Common myeloid progenitor, CD34-positive (primary cell): Measurements from ENCODE around the gene NELFB.

ENCODE experiments used
- CTCF ChIA-PET: fragments of 350-600 bp; sonication (Branson Sonifier 250); formaldehyde crosslinking; loops from one replicate; lab custom pipeline; 2021; ENCODE audit warnings: antibody characterized with exemption; lab: Charles Lee
- POLR2A ChIA-PET: fragments of 350-600 bp; sonication (Branson Sonifier 250); formaldehyde crosslinking; loops from one replicate; lab custom pipeline; 2021; ENCODE audit warnings: antibody characterized with exemption; lab: Charles Lee
- DNase-seq, 3 donors: peaks; one replicate each; pipeline versions ENCODE4 v3.0.0 to v3.0.0-alpha.2; 2013
- H3K27ac ChIP-seq, 2 experiments: 1 replicate in 1 of 2; 2 replicates in 1 of 2; pipeline ENCODE4 v1.7.0; 2013; ENCODE audit warnings: inconsistent platforms in 2 of 2, low read length in 2 of 2, mild to moderate bottlenecking in 2 of 2, low read depth in 1 of 2, moderate library complexity in 1 of 2; ENCODE audit not compliant: severe bottlenecking in 2 of 2, insufficient read depth in 1 of 2, poor library complexity in 1 of 2
- H3K27me3 ChIP-seq, 5 experiments: replicated peaks in 2 of 5; 1 replicate in 3 of 5; 2 replicates in 2 of 5; pipeline versions ENCODE4 v1.6.1 to v1.7.0; 2013; ENCODE audit warnings: low read length in 4 of 5, mild to moderate bottlenecking in 2 of 5, moderate library complexity in 2 of 5, inconsistent platforms in 1 of 5; ENCODE audit not compliant: insufficient read depth in 5 of 5, control insufficient read depth in 4 of 5
- H3K36me3 ChIP-seq, 4 experiments: 1 replicate in 2 of 4; 2 replicates in 2 of 4; pipeline versions ENCODE4 v1.6.1 to v1.7.0; 2013; ENCODE audit warnings: low read length in 3 of 4, control low read depth in 1 of 4, mild to moderate bottlenecking in 1 of 4; ENCODE audit not compliant: control insufficient read depth in 4 of 4, insufficient read depth in 4 of 4
- H3K4me1 ChIP-seq, 4 experiments: 1 replicate in 3 of 4; 2 replicates in 1 of 4; pipeline versions ENCODE4 v1.6.1 to v1.7.1; 2013; ENCODE audit warnings: low read length in 3 of 4, mild to moderate bottlenecking in 3 of 4, control low read depth in 1 of 4, inconsistent platforms in 1 of 4, moderate library complexity in 1 of 4; ENCODE audit not compliant: control insufficient read depth in 4 of 4, insufficient read depth in 4 of 4; ENCODE audit errors: control extremely low read depth in 1 of 4
- H3K4me3 ChIP-seq, 7 experiments: 1 replicate in 4 of 7; 2 replicates in 3 of 7; pipeline versions ENCODE4 v1.5.1 to v1.7.0; 2013; ENCODE audit warnings: mild to moderate bottlenecking in 7 of 7, low read length in 6 of 7, moderate library complexity in 6 of 7, inconsistent platforms in 2 of 7, low read depth in 2 of 7, control low read depth in 1 of 7; ENCODE audit not compliant: insufficient read depth in 4 of 7, control insufficient read depth in 1 of 7; ENCODE audit errors: extremely low read depth in 1 of 7
- H3K9me3 ChIP-seq, 5 experiments: 1 replicate in 4 of 5; 2 replicates in 1 of 5; pipeline versions ENCODE4 v1.6.1 to v1.7.1; 2013; ENCODE audit warnings: low read length in 4 of 5, mild to moderate bottlenecking in 2 of 5, inconsistent platforms in 1 of 5, low read depth in 1 of 5, moderate library complexity in 1 of 5; ENCODE audit not compliant: control insufficient read depth in 4 of 5, insufficient read depth in 2 of 5; ENCODE audit errors: control extremely low read depth in 1 of 5
- WGBS: methylation state at CpG from one replicate; pipeline ENCODE4 v1.1.5; 2013; ENCODE audit not compliant: insufficient coverage; 5-methylcytosine and 5-hydroxymethylcytosine counted together

The NELFB gene

DNA sequence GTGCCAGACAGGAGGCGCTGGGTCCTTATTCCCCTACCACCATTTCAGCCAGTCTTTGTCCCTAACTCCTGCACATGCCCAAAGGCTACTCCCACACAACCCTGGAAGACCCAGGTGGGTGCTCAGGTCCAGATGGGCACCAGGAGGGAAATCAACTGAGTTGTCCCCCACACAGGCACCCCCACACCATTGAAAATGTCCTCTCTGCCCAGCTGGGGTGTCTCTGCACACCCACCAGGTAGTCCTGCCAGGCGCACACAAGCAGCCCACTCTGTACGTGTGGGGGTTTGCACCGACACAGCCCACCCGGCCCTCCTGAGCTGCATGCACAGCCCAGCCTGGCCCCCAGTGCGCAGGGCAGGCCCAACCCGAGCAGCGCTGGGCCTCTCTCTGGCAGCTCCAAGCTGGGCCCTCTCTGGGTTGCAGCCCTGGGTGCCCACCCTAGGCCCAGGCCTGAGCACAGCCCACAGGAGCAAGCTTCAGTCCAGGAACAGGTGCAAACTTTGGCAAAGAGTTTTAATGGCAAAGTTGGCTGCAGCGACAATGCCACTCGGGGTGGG lies 35.3 kb upstream of the NELFB start:
- H3K36me3 ChIP-seq, result peaks cover 0 to 29% (median 14%) of the 10 kb centered on the region in 4 experiments
- ChIA-PET POLR2A (no interaction called here), CTCF (interaction anchor here (0.7 to 1.5 kb wide), 3 partner anchors 13 to 44 kb away, joined by 3 to 5 read pairs (median 5); no protein-coding TSS in a partner anchor)
- H3K27me3 ChIP-seq, result no peaks in the 10 kb centered on the region
- DNase-seq, result no peak
- H3K4me1 ChIP-seq, result peaks cover 2 to 25% (median 22%) of the 10 kb centered on the region in 4 experiments
- H3K9me3 ChIP-seq, result no peaks in the 10 kb centered on the region
- no peak overlapping the region for H3K4me3 ChIP-seq
- no peak overlapping the region for H3K27ac ChIP-seq
- WGBS, result 96% methylated on average over 9 of the region's 10 CpGs

DNA sequence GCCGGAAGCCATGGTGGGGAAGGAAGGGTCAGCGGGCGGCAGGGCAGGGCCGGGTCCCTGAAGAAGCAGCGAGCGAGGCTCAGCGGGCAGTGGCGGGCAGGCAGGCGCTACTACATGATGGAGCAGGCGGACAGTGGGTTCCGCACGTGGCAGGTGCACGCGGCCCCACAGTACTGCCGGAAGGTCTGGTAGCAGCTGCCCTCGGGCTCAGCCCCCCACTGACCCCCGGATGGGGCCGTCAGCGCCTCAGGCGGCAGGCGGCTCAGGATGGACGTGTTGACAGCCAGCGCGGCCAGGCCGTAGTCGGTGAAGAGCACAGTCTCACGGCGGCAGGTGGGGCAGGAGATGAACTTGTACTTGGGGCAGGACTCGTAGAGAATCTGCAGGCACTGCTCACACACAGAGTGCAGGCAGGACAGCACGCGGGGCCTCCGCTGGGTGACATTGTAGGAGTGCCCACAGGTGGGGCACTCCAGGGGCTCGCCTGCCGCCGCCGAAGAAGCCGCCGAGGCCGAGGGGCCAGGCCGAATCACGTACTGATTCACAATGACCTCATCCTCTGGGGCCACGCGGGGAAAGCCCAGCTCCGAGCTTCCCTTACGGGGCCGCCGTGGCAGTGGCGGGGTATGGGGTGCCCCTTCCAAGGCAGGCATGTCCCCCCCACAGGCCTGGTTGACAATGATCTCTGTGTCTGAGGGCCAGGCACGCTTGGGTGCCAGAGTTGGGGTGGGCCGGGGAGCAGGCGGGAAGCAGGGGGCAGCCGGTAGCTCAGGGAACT lies 34.6 kb upstream of the NELFB start:
- Histone ChIP-seq H3K4me3 (no peak overlapping the region), H3K27me3 (no peaks in the 10 kb centered on the region), H3K9me3 (no peaks in the 10 kb centered on the region), H3K27ac (no peak overlapping the region), H3K36me3 (peaks cover 0 to 22% (median 9%) of the 10 kb centered on the region in 4 experiments), H3K4me1 (peaks cover 2 to 30% (median 26%) of the 10 kb centered on the region in 4 experiments)
- 96% methylated on average over 42 of the region's 52 CpGs for WGBS
- CTCF ChIA-PET, result interaction anchor here (1.2 to 1.5 kb wide), 3 partner anchors 10 to 44 kb away, joined by 4 to 5 read pairs (median 5); no protein-coding TSS in a partner anchor
- POLR2A ChIA-PET, result no interaction called here
- DNase-seq, result peak in 1 of 3 donors; percentile 11

DNA sequence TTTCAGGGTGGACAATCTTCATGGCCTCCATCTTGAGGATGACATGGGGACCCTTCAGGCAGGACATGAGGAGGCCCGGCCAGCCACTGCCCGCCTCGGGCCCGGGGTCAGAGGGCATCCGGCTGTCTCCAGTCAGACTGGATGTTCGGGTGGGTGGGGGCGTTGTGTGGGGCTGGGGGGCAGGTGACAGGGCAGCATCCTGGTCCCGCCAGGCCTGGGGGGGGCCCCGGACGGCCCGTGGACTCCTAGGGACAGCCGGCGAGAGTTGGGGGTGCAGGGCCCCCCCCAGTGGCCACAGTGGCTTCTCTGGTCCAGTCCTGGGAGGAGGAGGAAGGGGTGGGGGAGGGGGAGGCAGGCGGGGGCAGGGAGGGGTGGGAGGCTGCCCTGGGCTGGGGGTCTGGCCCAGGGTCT lies 34.0 kb upstream of the NELFB start:
- WGBS, result 100% methylated on average over 1 of the region's 14 CpGs
- ChIA-PET POLR2A (no interaction called here), CTCF (interaction anchor here (1.2 kb wide), 1 partner anchor 11 kb away, joined by 4 read pairs; no protein-coding TSS in a partner anchor)
- no peak for DNase-seq
- peaks cover 0 to 16% (median 5%) of the 10 kb centered on the region in 4 experiments for H3K36me3 ChIP-seq
- H3K27me3 ChIP-seq, result peaks cover 0 to under 1% (median 0%) of the 10 kb centered on the region in 5 experiments
- H3K4me3 ChIP-seq, result peak overlapping the region in 1 of 7 experiments; percentile 48
- H3K4me1 ChIP-seq, result peaks cover 2 to 30% (median 26%) of the 10 kb centered on the region in 4 experiments
- H3K9me3 ChIP-seq, result no peaks in the 10 kb centered on the region
- H3K27ac ChIP-seq, result no peak overlapping the region

DNA sequence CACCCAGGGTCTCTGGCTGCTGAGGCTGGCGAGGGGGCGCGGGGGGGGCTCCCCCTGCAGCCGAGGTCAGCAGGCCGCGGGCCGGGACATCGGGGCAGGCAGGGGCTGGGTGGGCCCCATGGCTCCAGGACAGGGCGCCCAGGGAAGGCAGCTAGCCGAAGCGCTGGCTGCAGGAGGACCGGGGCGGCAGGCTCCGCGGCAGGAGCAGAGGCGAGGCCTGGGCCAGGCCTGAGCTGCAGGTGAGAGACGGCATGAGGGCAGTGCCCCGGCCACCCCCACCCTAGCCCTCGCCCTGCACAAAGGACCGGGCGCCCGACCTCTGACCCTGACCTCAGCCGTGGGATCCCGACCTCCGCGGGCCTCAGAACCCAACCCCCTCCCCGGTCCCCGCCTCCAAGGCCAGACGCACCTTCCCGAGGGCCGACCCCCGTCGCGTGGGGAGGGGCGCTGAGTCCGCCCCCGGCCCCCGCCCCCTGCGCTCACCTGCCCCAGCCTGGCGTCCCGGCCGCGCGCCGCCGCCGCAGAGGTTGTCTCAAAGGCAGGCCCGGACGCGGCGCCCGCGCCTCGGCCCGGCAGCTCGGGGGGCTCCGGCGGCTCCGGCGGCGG lies 33.5 kb upstream of the NELFB start:
- Histone ChIP-seq H3K27me3 (peaks cover 0 to 6% (median 0%) of the 10 kb centered on the region in 5 experiments), H3K9me3 (no peaks in the 10 kb centered on the region), H3K4me3 (peak overlapping the region in 5 of 7 experiments; percentile 25 to 93 (median 46)), H3K36me3 (peaks cover 0 to 11% (median 1%) of the 10 kb centered on the region in 4 experiments), H3K27ac (no peak overlapping the region), H3K4me1 (peaks cover 2 to 30% (median 26%) of the 10 kb centered on the region in 4 experiments)
- CTCF ChIA-PET, result interaction anchor here (1.1 to 1.2 kb wide), 2 partner anchors 11 to 32 kb away, joined by 3 to 4 read pairs; no protein-coding TSS in a partner anchor
- 11% methylated on average over 39 of the region's 61 CpGs for WGBS
- POLR2A ChIA-PET, result no interaction called here
- no peak for DNase-seq

DNA sequence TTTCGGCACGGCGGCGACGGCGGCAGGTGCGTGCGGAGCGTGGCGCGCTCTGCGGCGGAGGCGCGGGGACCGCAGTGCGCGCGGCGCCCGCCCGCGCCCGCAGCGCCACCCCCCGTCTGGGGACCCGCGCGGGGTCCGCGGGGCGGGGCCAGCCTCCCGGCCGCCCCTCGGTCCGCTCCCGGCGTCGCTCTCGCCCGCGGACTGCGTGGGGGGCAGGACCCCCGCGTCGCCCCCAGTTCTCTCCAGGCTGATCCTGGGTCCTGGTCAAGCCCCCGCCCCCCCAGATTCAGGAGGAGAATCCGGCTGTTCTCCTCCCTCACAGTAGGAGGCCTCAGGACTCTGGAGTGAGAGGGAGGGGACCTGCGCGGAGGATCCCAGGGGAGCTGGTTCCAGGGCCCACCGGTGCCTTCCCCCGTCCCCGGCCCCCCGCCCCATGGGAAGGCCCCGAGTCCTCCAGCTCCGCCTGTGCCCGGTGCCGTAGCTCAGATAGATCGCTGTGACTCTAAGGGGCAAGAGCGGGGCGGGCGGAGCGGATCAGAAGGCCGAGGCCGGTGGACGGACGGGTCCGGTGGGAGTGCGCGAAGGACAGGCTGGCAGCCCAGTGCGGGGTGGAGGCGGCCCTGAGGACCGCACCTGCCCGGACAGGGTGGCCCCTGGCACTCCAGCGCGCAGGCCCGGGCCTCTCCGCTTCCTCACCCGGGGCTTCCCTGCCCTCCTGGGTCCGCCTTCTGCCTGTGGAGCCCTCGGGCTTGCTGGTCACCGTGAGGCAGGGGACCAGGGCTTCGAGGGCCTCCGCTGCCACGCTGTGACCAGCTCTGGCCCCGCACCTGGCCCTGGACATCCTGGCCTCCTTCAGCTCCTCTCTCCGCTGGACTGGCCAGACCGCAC lies 32.7 kb upstream of the NELFB start, which contains the start of gene RNF208:
Gene RNF208 (minus strand): TSS at position 51 of the 888 bp plus-strand sequence. CDS start 1,028 bp downstream, outside the sequence.
- Histone ChIP-seq H3K4me3 (peak within 1 kb of the TSS; percentile 13 to 93 (median 62)), H3K9me3 (no peaks in the 10 kb centered on the region), H3K27me3 (peaks cover 0 to 13% (median 0%) of the 10 kb centered on the region in 5 experiments), H3K4me1 (peaks cover 2 to 32% (median 27%) of the 10 kb centered on the region in 4 experiments), H3K27ac (no peak within 1 kb of the TSS), H3K36me3 (peaks cover 0 to 6% (median 0%) of the 10 kb centered on the region in 4 experiments)
- ChIA-PET POLR2A (interaction anchor here (0.5 to 3.7 kb wide), 6 partner anchors 13 to 498 kb away, joined by 3 to 16 read pairs (median 3); partner anchors contain the start of gene TUBB4B), CTCF (interaction anchor here (0.7 to 6.3 kb wide), 9 partner anchors 13 to 103 kb away, joined by 3 to 46 read pairs (median 3); partner anchors contain the start of gene LRRC26)
- DNase-seq, result peak in 1 of 3 donors; percentile 18
- WGBS, result 2% methylated on average over 79 of the region's 88 CpGs
